CD14-positive monocyte (primary cell): ENCODE results near the gene DCUN1D4. TPM values are rescaled to one million over a fixed set of nuclear protein-coding genes. Genes with fewer than 3 reads are reported as not detected.

Source experiments
- DNase-seq, 3 donors: peaks; one replicate each; pipeline ENCODE4 v3.0.0-alpha.2; 2011 to 2022
- H2AFZ ChIP-seq: 2 replicates; pipeline ENCODE4 v1.6.0; 2012; ENCODE audit warnings: mild to moderate bottlenecking, low read depth, low read length, inconsistent platforms; ENCODE audit not compliant: insufficient read depth, poor library complexity, severe bottlenecking
- H3K27ac ChIP-seq, 2 donors: 1 replicate in 1 of 2; 2 replicates in 1 of 2; pipeline ENCODE4 v1.5.1; 2012 to 2013; ENCODE audit warnings: low read length in 2 of 2, control low read depth in 1 of 2, inconsistent platforms in 1 of 2, low read depth in 1 of 2, mild to moderate bottlenecking in 1 of 2
- H3K27me3 ChIP-seq, 2 donors: one replicate each; pipeline versions ENCODE4 v1.6.0 to v1.6.1; 2011 to 2013; ENCODE audit warnings: low read length in 2 of 2; ENCODE audit not compliant: control insufficient read depth in 2 of 2, insufficient read depth in 2 of 2
- H3K36me3 ChIP-seq, 2 donors: replicated peaks in 1 of 2; 1 replicate in 1 of 2; 2 replicates in 1 of 2; pipeline versions ENCODE4 v1.5.1 to v1.6.1; 2012 to 2013; ENCODE audit warnings: low read length in 2 of 2, control low read depth in 1 of 2, inconsistent platforms in 1 of 2, mild to moderate bottlenecking in 1 of 2; ENCODE audit not compliant: insufficient read depth in 2 of 2, control insufficient read depth in 1 of 2
- H3K4me1 ChIP-seq, 2 donors: 1 replicate in 1 of 2; 2 replicates in 1 of 2; pipeline versions ENCODE4 v1.5.1 to v1.6.1; 2012 to 2013; ENCODE audit warnings: low read length in 2 of 2, control low read depth in 1 of 2, inconsistent platforms in 1 of 2, mild to moderate bottlenecking in 1 of 2, moderate library complexity in 1 of 2; ENCODE audit not compliant: insufficient read depth in 2 of 2, control insufficient read depth in 1 of 2
- H3K4me2 ChIP-seq: replicated peaks from 2 replicates; pipeline ENCODE3; 2012; ENCODE audit warnings: low read length, moderate library complexity, mild to moderate bottlenecking; ENCODE audit not compliant: poor library complexity, severe bottlenecking; ENCODE audit errors: extremely low read depth
- H3K4me3 ChIP-seq, 3 experiments: fragments of 200-600 bp in 1 of 3; sonication (generic) in 1 of 3; replicated peaks in 1 of 3; 1 replicate in 2 of 3; 2 replicates in 1 of 3; pipeline ENCODE4 v1.5.1; 2011 to 2013; ENCODE audit warnings: low read length in 3 of 3, mild to moderate bottlenecking in 3 of 3, control low read depth in 2 of 3, low read depth in 2 of 3, inconsistent platforms in 1 of 3, moderate library complexity in 1 of 3
- H3K79me2 ChIP-seq: 2 replicates; pipeline ENCODE4 v1.6.0; 2012; ENCODE audit warnings: mild to moderate bottlenecking, control low read depth, inconsistent platforms, low read length, moderate library complexity; ENCODE audit not compliant: insufficient read depth
- H3K9ac ChIP-seq: 2 replicates; pipeline ENCODE4 v1.6.0; 2017; ENCODE audit warnings: low read length, mild to moderate bottlenecking; ENCODE audit not compliant: insufficient read depth, poor library complexity, severe bottlenecking
- H3K9me3 ChIP-seq, 2 donors: replicated peaks in 1 of 2; 1 replicate in 1 of 2; 2 replicates in 1 of 2; pipeline versions ENCODE4 v1.5.1 to v1.6.1; 2012 to 2013; ENCODE audit warnings: low read length in 2 of 2, control low read depth in 1 of 2; ENCODE audit not compliant: control insufficient read depth in 1 of 2, insufficient read depth in 1 of 2
- H4K20me1 ChIP-seq: 2 replicates; pipeline ENCODE4 v1.6.0; 2012; ENCODE audit warnings: mild to moderate bottlenecking, low read length, control low read depth, moderate library complexity; ENCODE audit not compliant: insufficient read depth
- H3K27ac Mint-ChIP-seq, 7 donors: one replicate each; pipeline ENCODE4 v1.8.0; 2020; ENCODE audit warnings: mild to moderate bottlenecking in 7 of 7, mixed read lengths in 7 of 7, moderate library complexity in 6 of 7, inconsistent platforms in 2 of 7
- H3K27me3 Mint-ChIP-seq, 3 donors: one replicate each; pipeline ENCODE4 v1.8.0; 2021 to 2022; ENCODE audit warnings: low read depth in 3 of 3, mild to moderate bottlenecking in 3 of 3, mixed read lengths in 3 of 3, moderate library complexity in 3 of 3, inconsistent platforms in 1 of 3
- H3K36me3 Mint-ChIP-seq, 2 donors: one replicate each; pipeline ENCODE4 v1.8.0; 2020; ENCODE audit warnings: mixed read lengths in 2 of 2, inconsistent platforms in 1 of 2, mild to moderate bottlenecking in 1 of 2
- H3K4me1 Mint-ChIP-seq: one replicate; pipeline ENCODE4 v1.8.0; 2020; ENCODE audit warnings: mild to moderate bottlenecking, mixed read lengths
- H3K4me3 Mint-ChIP-seq, 2 donors: one replicate each; pipeline ENCODE4 v1.8.0; 2020; ENCODE audit warnings: mild to moderate bottlenecking in 2 of 2, mixed read lengths in 2 of 2, moderate library complexity in 1 of 2
- H3K9me3 Mint-ChIP-seq, 7 donors: one replicate each; pipeline ENCODE4 v1.8.0; 2020 to 2022; ENCODE audit warnings: mixed read lengths in 7 of 7, mild to moderate bottlenecking in 6 of 7, moderate library complexity in 6 of 7, inconsistent platforms in 2 of 7
- CTCF ChIP-seq: fragments of 200-600 bp; IDR thresholded peaks from one replicate; pipeline ENCODE4 v1.8.0; 2022; ENCODE audit warnings: antibody characterized with exemption, mild to moderate bottlenecking
- WGBS: methylation state at CpG from one replicate; pipeline ENCODE4 v1.1.5; 2013; ENCODE audit warnings: missing lambda C conversion rate; ENCODE audit not compliant: insufficient coverage; 5-methylcytosine and 5-hydroxymethylcytosine counted together
- intact Hi-C, 2 donors: fragments of 100-400 bp; cut with micrococcal nuclease; formaldehyde crosslinking; loops; one replicate each; pipeline versions ENCODE4 v1.15.0 to v1.15.1; 2023
- polyA plus RNA-seq, 3 donors: library from polyadenylated mRNA; depleted of rRNA in 1 of 3; unstranded in 2 of 3; stranded (reverse) in 1 of 3; fragments of 300-500 nt in 2 of 3; fragments of >200 nt in 1 of 3; fragmentation: Illumina TruSeq in 2 of 3; gene quantifications; 1 replicate in 2 of 3; 2 replicates in 1 of 3; pipeline ENCODE4 v1.2.3, GENCODE V29; 2012 to 2021

DCUN1D4 gene
- polyA plus RNA-seq, 3 donors, result 4.7 to 15.2 (median 6.9) TPM

- no peak overlapping the region for H3K4me2 ChIP-seq
- Mint-ChIP-seq H3K4me1 (peaks cover 9% of the 10 kb centered on the region), H3K9me3 (peaks cover 0 to 2% (median 0%) of the 10 kb centered on the region in 7 donors), H3K27ac (no peak overlapping the region), H3K36me3 (peaks cover 23 to 28% of the 10 kb centered on the region in 2 donors), H3K27me3 (no peaks in the 10 kb centered on the region), H3K4me3 (no peak overlapping the region)
- 60% methylated on average over 1 of the region's 1 CpG for WGBS
- H3K9ac ChIP-seq, result no peak overlapping the region
- peaks cover 4 to 29% of the 10 kb centered on the region in 2 donors for H3K36me3 ChIP-seq
- no peaks in the 10 kb centered on the region for H3K27me3 ChIP-seq
- intact Hi-C loops, result no loop called here
- H2AFZ ChIP-seq, result no peak overlapping the region
- no peaks in the 10 kb centered on the region for H3K9me3 ChIP-seq
- H3K79me2 ChIP-seq, result no peaks in the 10 kb centered on the region
- H3K27ac ChIP-seq, result no peak overlapping the region
- no peak overlapping the region for H3K4me3 ChIP-seq
- no peaks in the 10 kb centered on the region for H4K20me1 ChIP-seq
- no peaks in the 10 kb centered on the region for H3K4me1 ChIP-seq
- no peak for DNase-seq
- no peak for TF ChIP-seq CTCF
Measured at GRCh38 chr4:51894059-51894645, 51.2 kb downstream of the DCUN1D4 start.

DNA sequence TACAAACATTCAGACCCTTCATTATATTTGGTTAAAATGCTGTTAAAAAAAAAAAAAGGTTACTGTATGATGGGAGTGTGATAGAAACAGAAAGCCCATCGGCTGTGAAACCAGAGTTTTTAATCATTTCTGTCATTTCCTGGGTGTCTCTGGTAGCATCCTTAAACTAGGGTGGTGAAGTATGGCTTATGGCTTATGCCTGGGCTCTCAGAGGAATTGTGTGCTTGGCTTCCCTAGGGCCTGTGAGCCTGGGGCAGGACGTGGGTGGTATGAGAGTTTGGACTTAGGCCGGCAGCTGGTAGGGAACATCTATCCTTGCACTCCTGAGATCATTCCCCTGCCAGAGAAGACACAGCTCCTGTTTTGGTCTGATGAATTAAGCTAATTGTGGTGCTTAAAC lies 52.2 kb downstream of the DCUN1D4 start:
- H3K27ac Mint-ChIP-seq, result peak overlapping the region in 1 of 7 donors; percentile 15

More for the DNA sequence above, 52.2 kb downstream of the DCUN1D4 start:
- H3K79me2 ChIP-seq, result no peaks in the 10 kb centered on the region
- H3K27me3 Mint-ChIP-seq, result no peaks in the 10 kb centered on the region
- 100% methylated on average over 1 of the region's 3 CpGs for WGBS
- peaks cover 2 to 3% of the 10 kb centered on the region in 2 donors for H3K4me1 ChIP-seq
- H3K4me3 Mint-ChIP-seq, result no peak overlapping the region
- no peak overlapping the region for H2AFZ ChIP-seq
- no peak for TF ChIP-seq CTCF
- no peaks in the 10 kb centered on the region for H3K9me3 ChIP-seq
- no peaks in the 10 kb centered on the region for H3K27me3 ChIP-seq
- no peak for DNase-seq
- H3K4me3 ChIP-seq, result no peak overlapping the region
- peaks cover 0 to 2% (median 0%) of the 10 kb centered on the region in 7 donors for H3K9me3 Mint-ChIP-seq
- H4K20me1 ChIP-seq, result no peaks in the 10 kb centered on the region
- H3K9ac ChIP-seq, result no peak overlapping the region
- H3K27ac ChIP-seq, result no peak overlapping the region
- intact Hi-C loops, result loop anchor here in 1 of 2 donors (5.0 kb wide), 1 partner anchor 132 kb away; no protein-coding TSS in a partner anchor
- peaks cover 13% of the 10 kb centered on the region for H3K4me1 Mint-ChIP-seq
- no peak overlapping the region for H3K4me2 ChIP-seq
- peaks cover 4 to 29% of the 10 kb centered on the region in 2 donors for H3K36me3 ChIP-seq
- peaks cover 20 to 28% of the 10 kb centered on the region in 2 donors for H3K36me3 Mint-ChIP-seq
